Heart right ventricle (tissue), 16 donors: Measurements from ENCODE around the gene AKAP13. TPM values are rescaled to one million over a fixed set of nuclear protein-coding genes. Genes with fewer than 3 reads are reported as not detected.
A peak's percentile ranks its signal among the peaks of the same experiment; 100 is the strongest.

ENCODE experiments used
- ATAC-seq, 8 donors: fragments of 200-7000 bp; cut with Tn5 transposase; one replicate each; pipeline ENCODE4 v1.9.1; 2020; ENCODE audit warnings: mild to moderate bottlenecking in 8 of 8, moderate library complexity in 8 of 8, moderate number of reproducible peaks in 1 of 8
- DNase-seq, 2 donors: peaks; one replicate each; pipeline ENCODE4 v3.0.0-alpha.2; 2020
- H3K27ac ChIP-seq, 10 donors: fragments of 200-600 bp; sonication (generic) in 2 of 10; one replicate each; pipeline versions ENCODE4 v1.5.0 to v1.8.0; 2020 to 2022; ENCODE audit warnings: mild to moderate bottlenecking in 3 of 10
- H3K27me3 ChIP-seq, 7 donors: fragments of 200-600 bp; one replicate each; pipeline ENCODE4 v1.8.0; 2021 to 2022; ENCODE audit warnings: mild to moderate bottlenecking in 2 of 7
- H3K36me3 ChIP-seq, 9 donors: fragments of 200-600 bp; sonication (generic) in 1 of 9; one replicate each; pipeline versions ENCODE4 v1.5.0 to v1.8.0; 2020 to 2022; ENCODE audit warnings: mild to moderate bottlenecking in 2 of 9
- H3K4me1 ChIP-seq, 9 donors: fragments of 200-600 bp; sonication (generic) in 1 of 9; one replicate each; pipeline versions ENCODE4 v1.5.0 to v1.8.0; 2020 to 2022; ENCODE audit warnings: mild to moderate bottlenecking in 4 of 9
- H3K4me3 ChIP-seq, 10 donors: fragments of 200-600 bp; sonication (generic) in 2 of 10; one replicate each; pipeline versions ENCODE4 v1.5.0 to v1.8.0; 2020 to 2022; ENCODE audit warnings: mild to moderate bottlenecking in 7 of 10, moderate library complexity in 2 of 10
- H3K9me3 ChIP-seq, 11 donors: fragments of 200-600 bp in 10 of 11; sonication (generic) in 2 of 11; one replicate each; pipeline versions ENCODE4 v1.5.0 to v1.8.0; 2013 to 2022; ENCODE audit warnings: mild to moderate bottlenecking in 2 of 11, control low read depth in 1 of 11, moderate library complexity in 1 of 11
- CTCF ChIP-seq, 9 donors: fragments of 200-600 bp; sonication (generic) in 2 of 9; IDR thresholded peaks; one replicate each; pipeline versions ENCODE4 v1.5.0 to v1.8.0; 2021 to 2022; ENCODE audit warnings: antibody characterized with exemption in 9 of 9, mild to moderate bottlenecking in 5 of 9, moderate library complexity in 1 of 9
- WGBS, 2 donors: extraction: QIAGEN DNeasy Blood & Tissue Kit; methylation state at CpG; one replicate each; pipeline ENCODE4 v1.1.7; 2013; ENCODE audit warnings: inconsistent platforms in 1 of 2; 5-methylcytosine and 5-hydroxymethylcytosine counted together
- intact Hi-C, 10 donors: fragments of 100-400 bp; cut with DNase I; formaldehyde crosslinking; loops; one replicate each; pipeline versions ENCODE4 v1.11.1 to v1.14.2; 2022
- polyA plus RNA-seq, 2 donors: library from polyadenylated mRNA; stranded (reverse); fragments of 200-250 nt; gene quantifications; one replicate each; pipeline ENCODE4 v1.2.3, GENCODE V29; 2013
- total RNA-seq, 10 donors: library from RNA; stranded (reverse); fragmentation: NEBNext Ultra II Directional in 3 of 10; extraction: Animal tissue kit (Norgen Biotek cat#: 25700) in 3 of 10; gene quantifications; one replicate each; pipeline versions ENCODE4 v1.2.1 to v1.2.4, GENCODE V29; 2021 to 2023
- donor health status: Arrhythmogenic right ventricular cardiomyopathy.
- donor health status: ischemic (EF 13 %, LVEDD 7.1; RV severe dilation, severe dysfunction).
- donor health status: healthy with polysubstance abuse.
- donor health status: DM: no; HTN: yes; CAD: no.
- donor health status: DM: no; HTN: no; CAD: no.
- donor health status: ischemic (EF 25% LVEDD 6.9; RV normal size, moderate dysfunction).
- donor health status: ischemic (EF 25% LVEDD 5.7; RV mildly dilated, moderate dysfunction).
- donor health status: healthy.
- donor health status: DM: yes; HTN: yes; CAD: no.
- donor health status: Ischemic cardiomyopathy.
- donor health status: ischemic (EF 35%, LVEDD 5.7; RV mildly dilated, moderate dysfunction).
- donor health status: nonischemic (EF 11% LVEDD 7.7; RV severe dilation, severe dysfunction).
- donor health status: DM: yes; HTN: yes; CAD: no.
- donor health status: PGD.
- donor health status: ischemic (EF 29% LVEDD 5.4; RV normal size, mild dysfunction).
- donor health status: nonischemic (EF 23%, LVEDD 6.1; RV moderate dilation, normal function).

The AKAP13 gene
- total and polyA plus RNA-seq, 12 donors: 89.3 to 645 (median 480) TPM

GRCh38 chr15:85625166-85625830, 244.9 kb downstream of the AKAP13 start:
- no peak for TF ChIP-seq CTCF (IDR thresholded peaks at IDR 0.05)
- Histone ChIP-seq H3K27ac (peak overlapping the region in 9 of 10 donors; percentile 8 to 93 (median 84)), H3K9me3 (no peaks in the 10 kb centered on the region), H3K4me1 (peaks cover 21 to 98% (median 90%) of the 10 kb centered on the region in 9 donors), H3K4me3 (peak overlapping the region in 3 of 10 donors; percentile 56 to 63 (median 59)), H3K27me3 (no peaks in the 10 kb centered on the region), H3K36me3 (peaks cover 0 to 31% (median 0%) of the 10 kb centered on the region in 9 donors)
- DNase-seq (no peak), ATAC-seq (no peak)
- intact Hi-C loops: loop anchor here in 3 of 10 donors (5.0 to 10.0 kb wide), 3 partner anchors 47 to 100 kb away; no protein-coding TSS in a partner anchor
- WGBS, 2 donors: 60 to 62% methylated on average over 7 of the region's 7 CpGs

DNA sequence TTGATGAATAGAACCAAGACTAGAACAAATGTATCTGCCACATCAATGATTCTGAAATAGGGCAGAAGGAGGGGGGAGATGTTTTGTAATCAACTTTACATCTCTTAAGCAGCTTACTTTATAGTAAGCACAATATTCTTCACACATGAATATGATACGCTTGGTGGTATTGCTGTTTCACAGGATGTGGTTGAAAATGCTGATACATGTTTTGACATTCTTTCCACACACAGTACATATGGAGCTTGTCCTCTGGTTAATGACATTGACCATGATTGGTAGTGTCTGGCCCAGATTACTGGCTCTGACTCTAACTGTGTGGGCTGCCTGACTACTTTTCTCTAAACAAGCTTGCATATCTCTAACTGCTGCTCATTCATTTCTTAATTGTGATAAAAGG, 245.5 kb downstream of the AKAP13 start:
- DNase-seq (no peak), ATAC-seq (peak in 4 of 8 donors; percentile 28 to 39 (median 31))
- Histone ChIP-seq H3K27me3 (no peaks in the 10 kb centered on the region), H3K36me3 (peaks cover 0 to 36% (median 0%) of the 10 kb centered on the region in 9 donors), H3K9me3 (no peaks in the 10 kb centered on the region), H3K27ac (peak overlapping the region in 9 of 10 donors; percentile 8 to 93 (median 84)), H3K4me3 (no peak overlapping the region), H3K4me1 (peaks cover 21 to 98% (median 90%) of the 10 kb centered on the region in 9 donors)
- WGBS, 2 donors: 59 to 73% methylated on average over 1 of the region's 1 CpG
- TF ChIP-seq CTCF (IDR thresholded peaks at IDR 0.05): no peak
- intact Hi-C loops: loop anchor here in 3 of 10 donors (5.0 to 10.0 kb wide), 3 partner anchors 46 to 99 kb away; no protein-coding TSS in a partner anchor

DNA sequence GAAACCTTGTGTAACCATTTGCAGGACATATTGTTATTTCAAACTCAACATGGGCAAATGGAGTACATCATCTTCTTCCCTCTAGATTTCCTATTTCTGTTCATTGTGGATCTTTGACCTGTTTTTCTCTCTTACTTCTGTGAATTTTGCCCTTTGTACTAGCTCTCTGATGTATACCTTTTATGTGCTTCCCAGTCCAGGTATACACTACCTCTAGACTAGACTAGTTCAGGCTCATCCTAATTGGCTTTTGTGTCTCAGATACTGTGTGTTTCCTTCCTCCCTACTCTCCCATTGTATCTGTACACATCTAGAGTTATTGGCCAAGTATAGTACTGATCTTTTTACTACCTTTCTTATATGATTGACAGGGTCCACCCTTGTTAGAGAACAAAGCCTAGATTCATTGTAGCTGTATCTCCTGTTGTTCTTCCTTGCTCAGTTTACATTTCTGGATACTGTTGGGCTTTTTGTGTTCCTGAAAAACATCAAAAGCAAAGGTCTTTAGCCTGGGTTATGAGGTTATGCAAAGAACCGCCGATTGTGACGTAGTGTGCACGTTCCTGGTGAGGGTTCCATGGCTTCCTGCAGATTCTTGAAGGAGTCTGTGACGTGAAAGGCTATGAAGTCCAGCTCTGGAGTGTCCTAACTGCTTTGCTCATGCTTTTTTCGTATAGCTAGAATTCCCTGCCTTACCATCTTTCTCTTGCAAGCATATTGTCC, 247.0 kb downstream of the AKAP13 start:
- WGBS, 2 donors: 75 to 77% methylated on average over 6 of the region's 6 CpGs
- ATAC-seq: no peak
- Histone ChIP-seq H3K27ac (peak overlapping the region in 6 of 10 donors; percentile 6 to 93 (median 24)), H3K36me3 (peaks cover 0 to 42% (median 0%) of the 10 kb centered on the region in 9 donors), H3K9me3 (no peaks in the 10 kb centered on the region), H3K4me3 (no peak overlapping the region), H3K4me1 (peaks cover 21 to 97% (median 89%) of the 10 kb centered on the region in 9 donors), H3K27me3 (no peaks in the 10 kb centered on the region)
- intact Hi-C loops: loop anchor here in 3 of 10 donors (5.0 to 10.0 kb wide), 3 partner anchors 45 to 97 kb away; no protein-coding TSS in a partner anchor
- DNase-seq: no peak
- TF ChIP-seq CTCF (IDR thresholded peaks at IDR 0.05): no peak

GRCh38 chr15:85630311-85630710, 249.9 kb downstream of the AKAP13 start:
- no peak for DNase-seq
- peak overlapping the region in 3 of 10 donors; percentile 20 to 41 (median 29) for H3K27ac ChIP-seq
- H3K4me1 ChIP-seq: peaks cover 10 to 97% (median 72%) of the 10 kb centered on the region in 9 donors
- peaks cover 0 to 65% (median 0%) of the 10 kb centered on the region in 9 donors for H3K36me3 ChIP-seq
- 93 to 97% methylated on average over 4 of the region's 4 CpGs for WGBS, 2 donors
- H3K4me3 ChIP-seq: no peak overlapping the region
- H3K9me3 ChIP-seq: no peaks in the 10 kb centered on the region
- ATAC-seq: no peak
- no peak for TF ChIP-seq CTCF (IDR thresholded peaks at IDR 0.05)
- H3K27me3 ChIP-seq: no peaks in the 10 kb centered on the region
- intact Hi-C loops: no loop called here
